SK-N-SH treated with all-trans-retinoic acid at 6 μM for 48 hours (cell line): ENCODE measurements around the gene SLC39A10.

Source experiments
- ATAC-seq: fragments of 200-7000 bp; cut with Tn5 transposase; 3 replicates; pipeline ENCODE4 v1.9.1; 2020; ENCODE audit warnings: mild to moderate bottlenecking, moderate library complexity
- ARNTL ChIP-seq: fragments of 450-650 bp; formaldehyde crosslinking; IDR thresholded peaks from 2 replicates; pipeline ENCODE4 v1.5.0; 2020; ENCODE audit warnings: low read depth, mild to moderate bottlenecking, moderate library complexity, borderline replicate concordance
- BACH2 ChIP-seq: fragments of 250-450 bp; sonication (Bioruptor Pico); IDR thresholded peaks from 2 replicates; pipeline ENCODE4 v1.9.0; 2021; ENCODE audit warnings: mild to moderate bottlenecking, borderline replicate concordance
- CREB5 ChIP-seq: fragments of 250-450 bp; sonication (Bioruptor Pico); IDR thresholded peaks from 2 replicates; pipeline ENCODE4 v1.5.1; 2020; ENCODE audit warnings: low read depth, mild to moderate bottlenecking, moderate library complexity
- CSDC2 ChIP-seq: fragments of 250-450 bp; sonication (Bioruptor Pico); IDR thresholded peaks from 2 replicates; pipeline ENCODE4 v1.5.0; 2020; ENCODE audit warnings: mild to moderate bottlenecking, moderate library complexity
- CSRNP3 ChIP-seq: fragments of 250-450 bp; sonication (Bioruptor Pico); IDR thresholded peaks from 2 replicates; pipeline ENCODE4 v1.5.1; 2021; ENCODE audit warnings: mild to moderate bottlenecking, moderate library complexity
- ESRRG ChIP-seq: fragments of 250-450 bp; sonication (Bioruptor Pico); IDR thresholded peaks from 2 replicates; pipeline ENCODE4 v1.6.1; 2021; ENCODE audit warnings: mild to moderate bottlenecking
- GLIS3 ChIP-seq: fragments of 250-450 bp; sonication (Bioruptor Pico); IDR thresholded peaks from 2 replicates; pipeline ENCODE4 v1.5.0; 2020; ENCODE audit warnings: mild to moderate bottlenecking, moderate library complexity
- ISL1 ChIP-seq: fragments of 250-450 bp; sonication (Bioruptor Pico); IDR thresholded peaks from 2 replicates; pipeline ENCODE4 v2.1.2; 2022; ENCODE audit warnings: mild to moderate bottlenecking, moderate library complexity
- OSR1 ChIP-seq: fragments of 250-450 bp; sonication (Bioruptor Pico); IDR thresholded peaks from 2 replicates; pipeline ENCODE4 v1.8.0; 2022; ENCODE audit warnings: moderate library complexity, mild to moderate bottlenecking, inconsistent platforms
- PATZ1 ChIP-seq: fragments of 250-450 bp; sonication (Bioruptor Pico); IDR thresholded peaks from 2 replicates; pipeline ENCODE4 v1.8.0; 2020; ENCODE audit warnings: mild to moderate bottlenecking, moderate library complexity, borderline replicate concordance
- RARB ChIP-seq: fragments of 250-450 bp; sonication (Bioruptor Pico); IDR thresholded peaks from 2 replicates; pipeline ENCODE4 v1.8.0; 2021; ENCODE audit warnings: mild to moderate bottlenecking, moderate library complexity
- SNAI2 ChIP-seq: fragments of 250-450 bp; sonication (Bioruptor Pico); IDR thresholded peaks from 2 replicates; pipeline ENCODE4 v1.5.0; 2020; ENCODE audit warnings: mild to moderate bottlenecking, moderate library complexity
- TCF4 ChIP-seq: fragments of 250-450 bp; sonication (Bioruptor Pico); IDR thresholded peaks from 2 replicates; pipeline ENCODE4 v1.8.0; 2021; ENCODE audit warnings: mild to moderate bottlenecking, moderate library complexity, borderline replicate concordance
- TOX ChIP-seq: fragments of 250-450 bp; sonication (Bioruptor Pico); IDR thresholded peaks from 2 replicates; pipeline ENCODE4 v1.8.0; 2021; ENCODE audit warnings: mild to moderate bottlenecking, moderate library complexity, borderline replicate concordance
- ZC3H10 ChIP-seq: fragments of 250-450 bp; sonication (Bioruptor Pico); IDR thresholded peaks from 2 replicates; pipeline ENCODE4 v1.5.1; 2021; ENCODE audit warnings: mild to moderate bottlenecking, moderate library complexity
- ZFP3 ChIP-seq: fragments of 250-450 bp; sonication (Bioruptor Pico); IDR thresholded peaks from 2 replicates; pipeline ENCODE4 v1.5.0; 2020; ENCODE audit warnings: mild to moderate bottlenecking, moderate library complexity
- ZFP30 ChIP-seq: fragments of 450-650 bp; formaldehyde crosslinking; IDR thresholded peaks from 2 replicates; pipeline ENCODE4 v1.5.0; 2022; ENCODE audit warnings: mild to moderate bottlenecking, moderate library complexity
- ZNF565 ChIP-seq: fragments of 450-650 bp; formaldehyde crosslinking; conservative IDR thresholded peaks from 2 replicates; pipeline ENCODE4 v1.5.0; 2020; ENCODE audit warnings: low read depth, mild to moderate bottlenecking, moderate library complexity
- ZNF70 ChIP-seq: fragments of 450-650 bp; formaldehyde crosslinking; IDR thresholded peaks from 2 replicates; pipeline ENCODE4 v1.5.0; 2020; ENCODE audit warnings: mild to moderate bottlenecking, moderate library complexity
- ZNF8 ChIP-seq: fragments of 450-650 bp; formaldehyde crosslinking; IDR thresholded peaks from 2 replicates; pipeline ENCODE4 v1.5.0; 2020; ENCODE audit warnings: mild to moderate bottlenecking, moderate library complexity

The SLC39A10 gene

GRCh38 chr2:195656859-195657633 lies at the start of gene SLC39A10:
Gene SLC39A10, plus strand, starts transcription at chr2:195657226. Its CDS starts 22,817 bp downstream, at chr2:195680043.
- ATAC-seq, result peak; percentile 88
- no peak for TF ChIP-seq BACH2 (CRISPR knock-in tag)
- TF ChIP-seq SNAI2 (CRISPR knock-in tag), result no peak
- TF ChIP-seq CREB5, result no peak
- peak; percentile 67; the same call in 1 of the 2 replicates for TF ChIP-seq ESRRG (CRISPR knock-in tag)
- no peak for TF ChIP-seq ZNF565 (CRISPR knock-in tag)
- peak; percentile 47; the same call in 1 of the 2 replicates for TF ChIP-seq GLIS3
- TF ChIP-seq TCF4, result no peak
- no peak; the same call in 1 of the 2 replicates for TF ChIP-seq PATZ1 (CRISPR knock-in tag)
- no peak for TF ChIP-seq RARB (CRISPR knock-in tag)
- peak; percentile 13; the same call in 1 of the 2 replicates for TF ChIP-seq ZFP30
- peak; percentile 28; the same call in 1 of the 2 replicates for TF ChIP-seq ZFP3 (CRISPR knock-in tag)
- no peak for TF ChIP-seq ZC3H10 (CRISPR knock-in tag)

GRCh38 chr2:195608768-195609454 lies 48.1 kb upstream of the SLC39A10 start:
- ATAC-seq, result no peak

GRCh38 chr2:195610717-195611116 lies 46.3 kb upstream of the SLC39A10 start:
- ATAC-seq, result no peak
- TF ChIP-seq CREB5, result no peak
- no peak for TF ChIP-seq GLIS3
- TF ChIP-seq CSRNP3 (CRISPR knock-in tag), result no peak
- TF ChIP-seq ZNF565 (CRISPR knock-in tag), result no peak
- no peak for TF ChIP-seq CSDC2
- no peak for TF ChIP-seq TOX (CRISPR knock-in tag)
- no peak for TF ChIP-seq OSR1
- no peak for TF ChIP-seq PATZ1 (CRISPR knock-in tag)
- no peak for TF ChIP-seq ISL1 (CRISPR knock-in tag)
- no peak for TF ChIP-seq ZNF70
- no peak for TF ChIP-seq ZFP30
- TF ChIP-seq ZC3H10 (CRISPR knock-in tag), result no peak
- no peak for TF ChIP-seq TCF4
- no peak for TF ChIP-seq SNAI2 (CRISPR knock-in tag)
- TF ChIP-seq BACH2 (CRISPR knock-in tag), result no peak
- TF ChIP-seq ARNTL, result no peak
- no peak for TF ChIP-seq ESRRG (CRISPR knock-in tag)
- no peak for TF ChIP-seq ZNF8

More at GRCh38 chr2:195608768-195609454, 48.1 kb upstream of the SLC39A10 start:
- no peak for TF ChIP-seq ZNF565 (CRISPR knock-in tag)
- TF ChIP-seq, all 23 proteins: peak for 0
